MM.1S (cell line): Measurements from ENCODE around the gene CCT2.

Source experiments
- CTCF ChIP-seq: fragments of 300-600 bp; sonication (generic); IDR thresholded peaks from 2 replicates; pipeline ENCODE4 v1.5.1; 2016; ENCODE audit warnings: antibody characterized with exemption, low read length, mixed read lengths
- EZH2phosphoT487 ChIP-seq: fragments of 300-600 bp; sonication (generic); IDR thresholded peaks from 2 replicates; pipeline ENCODE4 v1.6.1; 2018; ENCODE audit warnings: antibody characterized with exemption, low read length

- TF ChIP-seq CTCF (no peak), EZH2phosphoT487 (no peak)
Observed at GRCh38 chr12:69544087-69544486, 41.2 kb upstream of the CCT2 start.
